Right lung (tissue), 5 donors: ENCODE measurements around the gene HAVCR2. TPM values are rescaled to one million over a fixed set of nuclear protein-coding genes. Genes with fewer than 3 reads are reported as not detected.
"Not testable (repeated sequence)": the region's sequence is repeated elsewhere in the genome, so short reads cannot be mapped to it uniquely, and the experiment has no call there.

ENCODE experiments used
- DNase-seq, 2 donors: peaks; one replicate each; pipeline ENCODE4 v3.0.0-alpha.2; 2013
- polyA plus RNA-seq, 5 donors: library from polyadenylated mRNA; unstranded; fragments of 120-200 nt; gene quantifications; one replicate each; pipeline versions ENCODE4 v1.2.1 to v1.2.3, GENCODE V29; 2013; ENCODE audit warnings: inconsistent platforms in 1 of 5, low replicate concordance in 1 of 5; ENCODE audit not compliant: insufficient read length in 5 of 5, insufficient read depth in 1 of 5

The HAVCR2 gene
- polyA plus RNA-seq, 5 donors, result 2.3 to 2.9 (median 2.5) TPM

GRCh38 chr5:157100140-157100679 lies 8.6 kb downstream of the HAVCR2 start:
- no peak for DNase-seq

- no peak for DNase-seq
Measured at GRCh38 chr5:157088342-157088990, 20.4 kb downstream of the HAVCR2 start.

GRCh38 chr5:157086751-157087359 lies 22.0 kb downstream of the HAVCR2 start:
- DNase-seq, result no peak

GRCh38 chr5:157085930-157086329 lies 22.9 kb downstream of the HAVCR2 start:
- no peak for DNase-seq

- no peak for DNase-seq
Measured at GRCh38 chr5:157080286-157080685, 28.6 kb downstream of the HAVCR2 start.

- DNase-seq, result no peak
Measured at GRCh38 chr5:157076558-157076957, 32.3 kb downstream of the HAVCR2 start.

GRCh38 chr5:157072508-157072907 lies 36.3 kb downstream of the HAVCR2 start:
- DNase-seq, result no peak

GRCh38 chr5:157069949-157070348 lies 38.9 kb downstream of the HAVCR2 start:
- DNase-seq, result no peak

GRCh38 chr5:157068785-157069184 lies 40.1 kb downstream of the HAVCR2 start:
- DNase-seq, result no peak

GRCh38 chr5:157068339-157068738 lies 40.5 kb downstream of the HAVCR2 start:
- no peak for DNase-seq

- no peak for DNase-seq
Measured at GRCh38 chr5:157067005-157067404, 41.8 kb downstream of the HAVCR2 start.

- DNase-seq, result no peak
Measured at GRCh38 chr5:157066080-157066479, 42.8 kb downstream of the HAVCR2 start.

GRCh38 chr5:157063776-157064430 lies 44.9 kb downstream of the HAVCR2 start:
- no peak for DNase-seq

GRCh38 chr5:157059891-157060290 lies 49.0 kb downstream of the HAVCR2 start:
- no peak for DNase-seq

- no peak for DNase-seq
Measured at GRCh38 chr5:157059093-157059539, 49.7 kb downstream of the HAVCR2 start, which contains the start of gene HAVCR1. TSS of gene HAVCR1 (minus strand) at chr5:157059116. CDS start at chr5:157057943, 1,173 bp downstream.

- no peak for DNase-seq
Measured at GRCh38 chr5:157057459-157058370, 51.1 kb downstream of the HAVCR2 start.

GRCh38 chr5:157056848-157057247 lies 52.0 kb downstream of the HAVCR2 start:
- not testable (repeated sequence) for DNase-seq

- no peak for DNase-seq
Measured at GRCh38 chr5:157051604-157052245, 57.1 kb downstream of the HAVCR2 start.

- DNase-seq, result no peak
Measured at GRCh38 chr5:157050050-157050449, 58.8 kb downstream of the HAVCR2 start.

- no peak for DNase-seq
Measured at GRCh38 chr5:157049605-157050004, 59.2 kb downstream of the HAVCR2 start.

GRCh38 chr5:157047898-157048297 lies 60.9 kb downstream of the HAVCR2 start:
- DNase-seq, result no peak
